Thoracic aorta (tissue), 2 donors: ENCODE measurements around the gene KIF21B. TPM values are rescaled to one million over a fixed set of nuclear protein-coding genes. Genes with fewer than 3 reads are reported as not detected.

Experiments used
- ATAC-seq: fragments of 150-250 bp; one replicate; pipeline ENCODE4 v1.8.0; 2017; ENCODE audit warnings: low read depth; ENCODE audit not compliant: insufficient number of reproducible peaks, low FRiP score
- DNase-seq: peaks from one replicate; pipeline ENCODE4 v3.0.0-alpha.2; 2020; ENCODE audit warnings: low spot score
- H3K27ac ChIP-seq, 2 donors: fragments of 200-600 bp; sonication (generic); 1 replicate in 1 of 2; 2 replicates in 1 of 2; pipeline ENCODE4 v1.5.1; 2016; ENCODE audit warnings: mild to moderate bottlenecking in 2 of 2, moderate library complexity in 2 of 2
- H3K27me3 ChIP-seq: fragments of 200-600 bp; sonication (generic); replicated peaks from 2 replicates; pipeline ENCODE4 v1.6.0; 2016; ENCODE audit warnings: mild to moderate bottlenecking; ENCODE audit not compliant: insufficient read depth
- H3K36me3 ChIP-seq: fragments of 200-600 bp; sonication (generic); one replicate; pipeline ENCODE4 v1.5.1; 2016
- H3K4me1 ChIP-seq, 2 donors: fragments of 200-600 bp; sonication (generic); 1 replicate in 1 of 2; 2 replicates in 1 of 2; pipeline versions ENCODE4 v1.5.1 to v1.6.0; 2016; ENCODE audit warnings: low read depth in 2 of 2, mild to moderate bottlenecking in 1 of 2; ENCODE audit not compliant: control insufficient read depth in 1 of 2
- H3K4me3 ChIP-seq: fragments of 200-600 bp; sonication (generic); 2 replicates; pipeline ENCODE4 v1.5.1; 2016; ENCODE audit warnings: mild to moderate bottlenecking
- H3K9me3 ChIP-seq: fragments of 200-600 bp; sonication (generic); 2 replicates; pipeline ENCODE4 v1.5.1; 2016
- total RNA-seq, 2 donors: library from RNA; depleted of rRNA; stranded (reverse); fragments of >200 nt; gene quantifications; one replicate each; pipeline versions ENCODE4 v1.1.0 to v1.2.3, GENCODE V29; 2016
- TF ChIP-seq, protein P1 (sequence below): fragments of 200-600 bp; sonication (generic); IDR thresholded peaks from one replicate; pipeline ENCODE4 v1.5.1; 2019; ENCODE audit warnings: antibody characterized with exemption

The KIF21B gene
- total RNA-seq, 2 donors from 2014 or later: 4.2 to 4.7 TPM

DNA sequence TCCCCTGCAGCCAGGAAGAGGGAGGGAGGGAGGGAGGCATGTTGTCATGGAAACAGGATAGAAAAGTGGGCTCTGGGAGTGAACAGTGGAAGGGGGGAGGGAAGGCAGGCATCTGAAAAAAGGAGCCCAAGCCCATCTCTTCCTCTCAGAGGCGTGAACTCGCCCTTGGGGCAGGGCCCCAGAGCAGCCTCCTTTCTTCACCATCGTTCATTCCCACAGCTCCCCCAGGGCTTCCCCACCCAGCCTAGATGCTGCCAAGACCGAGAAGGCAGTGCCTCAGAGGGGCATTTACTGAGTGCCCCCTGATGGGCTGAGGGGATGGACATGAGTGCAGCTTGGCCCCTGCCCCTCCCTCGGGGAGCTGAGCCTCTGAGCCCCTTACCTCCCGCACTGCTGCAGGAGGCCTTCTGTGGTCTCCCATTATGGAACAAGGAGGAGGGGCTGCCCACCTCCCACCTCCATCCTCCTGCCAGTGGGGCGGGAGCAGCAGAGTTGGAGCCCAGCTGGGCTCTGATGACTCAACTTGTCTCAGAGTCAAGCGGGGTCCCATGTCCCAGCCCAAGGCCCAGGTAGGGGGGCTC is 39.1 kb upstream of the KIF21B start:
- peaks cover 3 to 19% of the 10 kb centered on the region in 2 donors for H3K4me1 ChIP-seq
- no peaks in the 10 kb centered on the region for H3K27me3 ChIP-seq
- H3K4me3 ChIP-seq: no peak overlapping the region
- no peak for ATAC-seq
- no peaks in the 10 kb centered on the region for H3K36me3 ChIP-seq
- no peaks in the 10 kb centered on the region for H3K9me3 ChIP-seq
- TF ChIP-seq, protein P1, sequence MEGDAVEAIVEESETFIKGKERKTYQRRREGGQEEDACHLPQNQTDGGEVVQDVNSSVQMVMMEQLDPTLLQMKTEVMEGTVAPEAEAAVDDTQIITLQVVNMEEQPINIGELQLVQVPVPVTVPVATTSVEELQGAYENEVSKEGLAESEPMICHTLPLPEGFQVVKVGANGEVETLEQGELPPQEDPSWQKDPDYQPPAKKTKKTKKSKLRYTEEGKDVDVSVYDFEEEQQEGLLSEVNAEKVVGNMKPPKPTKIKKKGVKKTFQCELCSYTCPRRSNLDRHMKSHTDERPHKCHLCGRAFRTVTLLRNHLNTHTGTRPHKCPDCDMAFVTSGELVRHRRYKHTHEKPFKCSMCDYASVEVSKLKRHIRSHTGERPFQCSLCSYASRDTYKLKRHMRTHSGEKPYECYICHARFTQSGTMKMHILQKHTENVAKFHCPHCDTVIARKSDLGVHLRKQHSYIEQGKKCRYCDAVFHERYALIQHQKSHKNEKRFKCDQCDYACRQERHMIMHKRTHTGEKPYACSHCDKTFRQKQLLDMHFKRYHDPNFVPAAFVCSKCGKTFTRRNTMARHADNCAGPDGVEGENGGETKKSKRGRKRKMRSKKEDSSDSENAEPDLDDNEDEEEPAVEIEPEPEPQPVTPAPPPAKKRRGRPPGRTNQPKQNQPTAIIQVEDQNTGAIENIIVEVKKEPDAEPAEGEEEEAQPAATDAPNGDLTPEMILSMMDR: no peak
- no peak for DNase-seq
- H3K27ac ChIP-seq: no peak overlapping the region

DNA sequence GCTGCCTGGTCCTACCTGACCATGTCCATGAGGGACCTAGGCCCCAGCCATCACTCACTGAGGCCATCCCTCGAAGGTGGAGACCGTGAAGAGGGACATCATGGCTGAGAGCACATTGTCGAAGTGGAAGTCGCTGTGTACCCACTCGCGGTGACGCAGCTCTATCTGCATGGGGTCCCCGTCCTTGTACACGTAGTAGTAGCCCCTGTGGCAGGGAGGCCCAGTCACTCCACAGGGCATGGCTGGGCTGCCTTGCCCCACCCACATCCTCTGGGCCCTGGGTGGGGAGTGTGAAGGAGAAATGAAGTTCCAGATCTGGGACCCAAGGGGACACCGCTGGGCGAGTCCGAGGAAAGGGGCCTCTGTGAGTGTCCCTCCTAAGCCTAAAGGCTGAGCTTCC is 38.4 kb upstream of the KIF21B start:
- DNase-seq (no peak), ATAC-seq (no peak)
- no peaks in the 10 kb centered on the region for H3K9me3 ChIP-seq
- H3K27ac ChIP-seq: no peak overlapping the region
- H3K27me3 ChIP-seq: no peaks in the 10 kb centered on the region
- TF ChIP-seq, protein P1: no peak
- peaks cover 3 to 20% of the 10 kb centered on the region in 2 donors for H3K4me1 ChIP-seq
- H3K4me3 ChIP-seq: no peak overlapping the region
- no peaks in the 10 kb centered on the region for H3K36me3 ChIP-seq

DNA sequence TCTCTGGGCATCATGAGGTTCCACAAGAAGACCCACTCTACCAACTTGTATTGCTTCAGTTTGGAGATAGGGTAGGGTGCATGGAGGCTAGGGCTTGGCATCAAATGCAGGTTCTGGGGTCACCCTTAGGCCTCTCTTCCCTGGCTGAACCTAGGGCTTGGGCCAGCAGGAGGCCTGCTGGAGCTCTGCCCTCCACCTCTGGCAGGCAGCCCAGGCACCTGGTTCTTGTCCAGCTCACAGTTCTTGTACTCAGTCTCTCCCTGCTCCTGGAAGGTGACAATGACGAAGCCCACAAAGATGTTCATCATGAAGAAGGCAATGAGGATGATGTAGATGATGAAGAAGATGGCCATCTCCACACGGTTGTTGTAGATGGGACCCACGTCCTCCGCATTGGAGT is 37.5 kb upstream of the KIF21B start:
- ATAC-seq: no peak
- no peak for DNase-seq

DNA sequence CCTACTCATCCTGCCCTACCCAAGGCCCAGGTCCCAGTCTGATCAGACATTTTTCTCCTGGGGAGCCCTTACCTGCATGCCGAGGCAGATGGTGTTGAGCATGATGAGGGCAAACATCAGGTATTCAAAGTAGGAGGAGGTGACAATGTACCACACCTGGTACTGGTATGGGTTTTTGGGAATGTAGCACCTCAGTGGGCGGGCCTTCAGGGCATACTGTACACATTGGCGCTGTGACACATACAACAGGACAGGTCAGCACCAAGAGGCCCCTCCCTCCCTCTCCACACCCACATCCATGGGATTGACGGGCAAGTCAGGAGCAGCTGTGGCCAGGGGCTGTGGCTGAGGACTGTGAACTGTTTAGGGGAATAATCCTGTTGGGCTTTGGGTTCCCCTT is 37.1 kb upstream of the KIF21B start:
- Histone ChIP-seq H3K9me3 (no peaks in the 10 kb centered on the region), H3K4me3 (no peak overlapping the region), H3K27me3 (no peaks in the 10 kb centered on the region), H3K27ac (no peak overlapping the region), H3K4me1 (peaks cover 3 to 33% of the 10 kb centered on the region in 2 donors), H3K36me3 (no peaks in the 10 kb centered on the region)
- no peak for DNase-seq
- no peak for ATAC-seq
- TF ChIP-seq, protein P1: no peak

More for the DNA sequence above, 37.5 kb upstream of the KIF21B start:
- TF ChIP-seq, protein P1: no peak
- Histone ChIP-seq H3K27me3 (no peaks in the 10 kb centered on the region), H3K36me3 (no peaks in the 10 kb centered on the region), H3K9me3 (no peaks in the 10 kb centered on the region), H3K4me3 (no peak overlapping the region), H3K4me1 (peaks cover 3 to 28% of the 10 kb centered on the region in 2 donors), H3K27ac (no peak overlapping the region)

DNA sequence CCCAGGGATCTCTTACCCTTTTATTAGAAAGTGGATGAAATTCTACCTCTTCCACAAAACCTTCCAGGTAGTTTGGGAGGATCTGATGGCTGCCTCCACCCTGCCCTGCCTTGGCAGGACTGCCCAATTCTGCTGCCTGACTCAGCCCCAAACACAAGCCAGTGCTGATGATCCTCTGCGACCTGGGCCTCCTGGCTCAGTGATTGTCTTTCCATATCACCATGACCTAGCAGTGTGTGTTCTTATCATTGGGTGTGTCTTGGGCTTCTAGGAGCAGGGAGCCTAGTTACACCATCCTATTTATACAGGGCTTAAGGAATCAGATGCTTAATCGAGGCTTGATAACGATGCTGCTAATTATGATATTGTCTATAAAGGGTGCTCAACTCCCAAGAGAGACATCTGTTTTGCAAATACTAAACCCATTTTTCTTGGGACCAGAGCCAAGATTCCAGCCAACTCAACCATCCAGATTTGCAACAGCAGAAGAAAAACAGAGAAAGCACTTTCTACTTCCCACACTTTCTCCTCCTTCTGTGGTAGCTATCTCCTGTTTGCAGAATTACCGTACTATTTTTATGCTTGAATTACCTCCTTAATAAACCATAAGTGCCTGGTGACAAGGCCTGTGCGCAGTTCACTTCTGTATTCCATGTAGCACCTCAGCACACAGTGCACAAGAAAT is 36.5 kb upstream of the KIF21B start:
- TF ChIP-seq, protein P1: no peak
- no peaks in the 10 kb centered on the region for H3K36me3 ChIP-seq
- DNase-seq (no peak), ATAC-seq (no peak)
- H3K4me1 ChIP-seq: peaks cover 3 to 39% of the 10 kb centered on the region in 2 donors
- H3K4me3 ChIP-seq: no peak overlapping the region
- no peaks in the 10 kb centered on the region for H3K27me3 ChIP-seq
- H3K27ac ChIP-seq: no peak overlapping the region
- H3K9me3 ChIP-seq: no peaks in the 10 kb centered on the region
